Measurements from ENCODE around the gene ERF. TPM values are rescaled to one million over a fixed set of nuclear protein-coding genes. Genes with fewer than 3 reads are reported as not detected.

Gene ERF
- total RNA-seq (ENCODE audit: low replicate concordance) = 43.1 and 94.8 TPM in 2 replicates

- no peaks in the 10 kb centered on the region for H3K9me3 Mint-ChIP-seq
- H3K36me3 Mint-ChIP-seq = no peaks in the 10 kb centered on the region
- peaks cover 34% of the 10 kb centered on the region for H3K4me1 ChIP-seq
- peak; percentile 98 for DNase-seq (ENCODE audit: low spot score)
- no peaks in the 10 kb centered on the region for H3K9me3 ChIP-seq (ENCODE audit: low read depth)
- H3K27me3 ChIP-seq = no peaks in the 10 kb centered on the region
- H3K27ac ChIP-seq = peak within 1 kb of the TSS; percentile 86
- H3K9ac ChIP-seq = peak within 1 kb of the TSS; percentile 70
- H4K20me1 ChIP-seq (ENCODE audit: low read depth) = peaks cover 35% of the 10 kb centered on the region
- H3K79me2 ChIP-seq (ENCODE audit: low read depth) = peaks cover 49% of the 10 kb centered on the region
- TF ChIP-seq CTCF (IDR thresholded peaks at IDR 0.05) (no peak), EZH2 (IDR thresholded peaks at IDR 0.05) (no peak), EZH2phosphoT487 (IDR thresholded peaks at IDR 0.05) (no peak)
- peaks cover 18% of the 10 kb centered on the region for H3K27me3 Mint-ChIP-seq (ENCODE audit: insufficient read depth, low read depth)
- H3K4me3 Mint-ChIP-seq = peak within 1 kb of the TSS; percentile 84
- no peaks in the 10 kb centered on the region for H3K36me3 ChIP-seq
- H3K4me3 ChIP-seq = peak within 1 kb of the TSS; percentile 93
- peaks cover 42% of the 10 kb centered on the region for H3F3A ChIP-seq (ENCODE audit: low read depth)
- H3K4me2 ChIP-seq = peak within 1 kb of the TSS; percentile 87
- peak within 1 kb of the TSS; percentile 97 for H3K27ac Mint-ChIP-seq
- peaks cover 27% of the 10 kb centered on the region for H3K4me1 Mint-ChIP-seq
- H2AFZ ChIP-seq (replicated peaks) = peak within 1 kb of the TSS; percentile 7
Observed at GRCh38 chr19:42254850-42255765, at the start of gene ERF. ERF (minus strand) TSS chr19:42255128; CDS start chr19:42254999, 129 bp downstream.

GRCh38 chr19:42303876-42304275 lies 48.9 kb upstream of the ERF start:
- no peaks in the 10 kb centered on the region for H3K9me3 ChIP-seq (ENCODE audit: low read depth)
- H3K27ac ChIP-seq = no peak overlapping the region
- peaks cover 9% of the 10 kb centered on the region for H3K36me3 Mint-ChIP-seq
- peaks cover 22% of the 10 kb centered on the region for H3K79me2 ChIP-seq (ENCODE audit: low read depth)
- H3K4me3 ChIP-seq = no peak overlapping the region
- peaks cover 21% of the 10 kb centered on the region for H3F3A ChIP-seq (ENCODE audit: low read depth)
- H2AFZ ChIP-seq (replicated peaks) = no peak overlapping the region
- no peak for DNase-seq (ENCODE audit: low spot score)
- peaks cover 13% of the 10 kb centered on the region for H4K20me1 ChIP-seq (ENCODE audit: low read depth)
- no peaks in the 10 kb centered on the region for H3K36me3 ChIP-seq
- H3K27me3 Mint-ChIP-seq (ENCODE audit: insufficient read depth, low read depth) = peaks cover 10% of the 10 kb centered on the region
- peaks cover 26% of the 10 kb centered on the region for H3K4me1 Mint-ChIP-seq
- peaks cover 14% of the 10 kb centered on the region for H3K4me1 ChIP-seq
- no peaks in the 10 kb centered on the region for H3K27me3 ChIP-seq
- H3K9me3 Mint-ChIP-seq = no peaks in the 10 kb centered on the region
- TF ChIP-seq EZH2phosphoT487 (IDR thresholded peaks at IDR 0.05) (no peak), CTCF (IDR thresholded peaks at IDR 0.05) (no peak), EZH2 (IDR thresholded peaks at IDR 0.05) (no peak)
- no peak overlapping the region for H3K9ac ChIP-seq
- peak overlapping the region; percentile 92 for H3K4me3 Mint-ChIP-seq
- no peak overlapping the region for H3K4me2 ChIP-seq
- peak overlapping the region; percentile 99 for H3K27ac Mint-ChIP-seq

GRCh38 chr19:42303101-42303464 lies 48.2 kb upstream of the ERF start:
- no peak for TF ChIP-seq EZH2phosphoT487 (IDR thresholded peaks at IDR 0.05)
- no peak for TF ChIP-seq EZH2 (IDR thresholded peaks at IDR 0.05)
- TF ChIP-seq CTCF (IDR thresholded peaks at IDR 0.05) = no peak
- Mint-ChIP-seq H3K4me1 (peaks cover 26% of the 10 kb centered on the region), H3K27ac (peak overlapping the region; percentile 99), H3K9me3 (no peaks in the 10 kb centered on the region), H3K4me3 (peak overlapping the region; percentile 92), H3K27me3 (ENCODE audit: insufficient read depth, low read depth) (peaks cover 10% of the 10 kb centered on the region), H3K36me3 (peaks cover 9% of the 10 kb centered on the region)
- H3K27ac ChIP-seq = no peak overlapping the region
- peak overlapping the region; percentile 77 for H3K4me3 ChIP-seq
- H3K79me2 ChIP-seq (ENCODE audit: low read depth) = peaks cover 22% of the 10 kb centered on the region
- H3F3A ChIP-seq (ENCODE audit: low read depth) = peaks cover 21% of the 10 kb centered on the region
- H3K4me2 ChIP-seq = peak overlapping the region; percentile 91
- no peaks in the 10 kb centered on the region for H3K9me3 ChIP-seq (ENCODE audit: low read depth)
- peaks cover 14% of the 10 kb centered on the region for H3K4me1 ChIP-seq
- no peak for DNase-seq (ENCODE audit: low spot score)
- H4K20me1 ChIP-seq (ENCODE audit: low read depth) = peaks cover 13% of the 10 kb centered on the region
- no peaks in the 10 kb centered on the region for H3K27me3 ChIP-seq
- H3K36me3 ChIP-seq = no peaks in the 10 kb centered on the region
- peak overlapping the region; percentile 87 for H2AFZ ChIP-seq (replicated peaks)
- no peak overlapping the region for H3K9ac ChIP-seq
